ENCODE measurements around the gene ZYX. TPM values are rescaled to one million over a fixed set of nuclear protein-coding genes. Genes with fewer than 3 reads are reported as not detected.

ZYX gene
- total and polyA plus RNA-seq, 9 of the 15 experiments (the other 6 are each of a cell fraction or from before 2014, with no cell fraction given) = 1.8 to 130 (median 15.7) TPM

DNA sequence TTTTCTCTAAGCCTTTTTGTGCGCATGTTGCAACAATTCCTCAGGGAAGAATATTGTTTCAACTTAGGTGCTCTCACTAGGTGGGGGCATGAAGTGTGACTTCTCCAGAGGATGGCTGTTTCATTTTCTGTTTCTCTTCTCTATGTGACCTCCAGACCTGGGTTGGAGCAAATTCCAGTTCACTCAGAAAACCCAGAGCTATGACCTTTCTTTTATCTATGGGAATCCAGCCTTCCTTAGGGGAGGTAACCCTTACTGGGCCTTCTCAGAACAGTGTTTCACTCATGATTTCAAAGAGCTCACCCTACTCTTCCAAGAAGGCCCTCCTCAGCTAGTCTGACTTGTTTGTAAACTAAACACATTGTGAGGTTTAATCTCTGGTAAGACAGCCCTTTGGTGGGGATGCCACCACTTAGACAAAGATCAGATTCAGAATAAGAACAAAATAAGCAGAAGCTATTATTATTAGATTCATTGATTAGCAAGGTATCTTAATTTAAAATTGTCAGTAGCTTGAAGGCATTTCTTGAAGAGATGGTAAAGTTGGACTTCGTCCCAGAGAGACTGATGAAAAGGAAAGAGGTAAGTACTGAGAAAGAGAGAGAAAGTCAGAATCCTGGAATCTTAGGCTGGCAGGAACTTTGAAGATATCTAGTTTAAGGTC, 45.5 kb downstream of the ZYX start (continued):
- TF ChIP-seq CEBPB (tag; IDR thresholded peaks at IDR 0.05) (peak; percentile 72), ZNF57 (CRISPR knock-in tag; IDR thresholded peaks at IDR 0.05) (no peak), PRMT5 (CRISPR knock-in tag; IDR thresholded peaks at IDR 0.05) (no peak), PHB2 (IDR thresholded peaks at IDR 0.05; ENCODE audit: low read depth) (no peak), ARNT (IDR thresholded peaks at IDR 0.05) (peak in 1 of 2 experiments; percentile 61; a peak in 1 of 4 replicates), SETDB1 (IDR thresholded peaks at IDR 0.05; ENCODE audit: low read length) (no peak), BHLHE40 (IDR thresholded peaks at IDR 0.05; ENCODE audit: low read length) (peak; percentile 15; the same call in 1 of the 2 replicates), ZNF217 (CRISPR knock-in tag; IDR thresholded peaks at IDR 0.05) (no peak), EHMT2 (IDR thresholded peaks at IDR 0.05) (peak; percentile 67; the same call in 1 of the 2 replicates), ZNF12 (CRISPR knock-in tag; IDR thresholded peaks at IDR 0.05) (no peak), RBM15 (IDR thresholded peaks at IDR 0.05; ENCODE audit: insufficient read depth, low read length) (no peak), ESRRB (CRISPR knock-in tag; IDR thresholded peaks at IDR 0.05; ENCODE audit: borderline replicate concordance) (no peak), HNRNPL (IDR thresholded peaks at IDR 0.05; ENCODE audit: low read depth, low read length) (no peak), ZNF165 (CRISPR knock-in tag; IDR thresholded peaks at IDR 0.05; ENCODE audit: borderline replicate concordance) (no peak), KDM1A (IDR thresholded peaks at IDR 0.05) (peak; percentile 83), JUNB (CRISPR knock-in tag; conservative IDR thresholded peaks at IDR 0.05) (no peak), RBFOX2 (IDR thresholded peaks at IDR 0.05; ENCODE audit: low read depth, low read length) (no peak), TRIM28 (IDR thresholded peaks at IDR 0.05) (no peak)
- TF ChIP-seq, protein P1, sequence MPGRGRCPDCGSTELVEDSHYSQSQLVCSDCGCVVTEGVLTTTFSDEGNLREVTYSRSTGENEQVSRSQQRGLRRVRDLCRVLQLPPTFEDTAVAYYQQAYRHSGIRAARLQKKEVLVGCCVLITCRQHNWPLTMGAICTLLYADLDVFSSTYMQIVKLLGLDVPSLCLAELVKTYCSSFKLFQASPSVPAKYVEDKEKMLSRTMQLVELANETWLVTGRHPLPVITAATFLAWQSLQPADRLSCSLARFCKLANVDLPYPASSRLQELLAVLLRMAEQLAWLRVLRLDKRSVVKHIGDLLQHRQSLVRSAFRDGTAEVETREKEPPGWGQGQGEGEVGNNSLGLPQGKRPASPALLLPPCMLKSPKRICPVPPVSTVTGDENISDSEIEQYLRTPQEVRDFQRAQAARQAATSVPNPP (IDR thresholded peaks at IDR 0.05; ENCODE audit: borderline replicate concordance, insufficient read depth, insufficient read length) = no peak
- TF ChIP-seq, protein P2, sequence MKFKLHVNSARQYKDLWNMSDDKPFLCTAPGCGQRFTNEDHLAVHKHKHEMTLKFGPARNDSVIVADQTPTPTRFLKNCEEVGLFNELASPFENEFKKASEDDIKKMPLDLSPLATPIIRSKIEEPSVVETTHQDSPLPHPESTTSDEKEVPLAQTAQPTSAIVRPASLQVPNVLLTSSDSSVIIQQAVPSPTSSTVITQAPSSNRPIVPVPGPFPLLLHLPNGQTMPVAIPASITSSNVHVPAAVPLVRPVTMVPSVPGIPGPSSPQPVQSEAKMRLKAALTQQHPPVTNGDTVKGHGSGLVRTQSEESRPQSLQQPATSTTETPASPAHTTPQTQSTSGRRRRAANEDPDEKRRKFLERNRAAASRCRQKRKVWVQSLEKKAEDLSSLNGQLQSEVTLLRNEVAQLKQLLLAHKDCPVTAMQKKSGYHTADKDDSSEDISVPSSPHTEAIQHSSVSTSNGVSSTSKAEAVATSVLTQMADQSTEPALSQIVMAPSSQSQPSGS (CRISPR knock-in tag; IDR thresholded peaks at IDR 0.05) = no peak
- TF ChIP-seq, protein P3, sequence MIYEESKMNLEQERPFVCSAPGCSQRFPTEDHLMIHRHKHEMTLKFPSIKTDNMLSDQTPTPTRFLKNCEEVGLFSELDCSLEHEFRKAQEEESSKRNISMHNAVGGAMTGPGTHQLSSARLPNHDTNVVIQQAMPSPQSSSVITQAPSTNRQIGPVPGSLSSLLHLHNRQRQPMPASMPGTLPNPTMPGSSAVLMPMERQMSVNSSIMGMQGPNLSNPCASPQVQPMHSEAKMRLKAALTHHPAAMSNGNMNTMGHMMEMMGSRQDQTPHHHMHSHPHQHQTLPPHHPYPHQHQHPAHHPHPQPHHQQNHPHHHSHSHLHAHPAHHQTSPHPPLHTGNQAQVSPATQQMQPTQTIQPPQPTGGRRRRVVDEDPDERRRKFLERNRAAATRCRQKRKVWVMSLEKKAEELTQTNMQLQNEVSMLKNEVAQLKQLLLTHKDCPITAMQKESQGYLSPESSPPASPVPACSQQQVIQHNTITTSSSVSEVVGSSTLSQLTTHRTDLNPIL (CRISPR knock-in tag; IDR thresholded peaks at IDR 0.05) = no peak
- TF ChIP-seq, protein P4, sequence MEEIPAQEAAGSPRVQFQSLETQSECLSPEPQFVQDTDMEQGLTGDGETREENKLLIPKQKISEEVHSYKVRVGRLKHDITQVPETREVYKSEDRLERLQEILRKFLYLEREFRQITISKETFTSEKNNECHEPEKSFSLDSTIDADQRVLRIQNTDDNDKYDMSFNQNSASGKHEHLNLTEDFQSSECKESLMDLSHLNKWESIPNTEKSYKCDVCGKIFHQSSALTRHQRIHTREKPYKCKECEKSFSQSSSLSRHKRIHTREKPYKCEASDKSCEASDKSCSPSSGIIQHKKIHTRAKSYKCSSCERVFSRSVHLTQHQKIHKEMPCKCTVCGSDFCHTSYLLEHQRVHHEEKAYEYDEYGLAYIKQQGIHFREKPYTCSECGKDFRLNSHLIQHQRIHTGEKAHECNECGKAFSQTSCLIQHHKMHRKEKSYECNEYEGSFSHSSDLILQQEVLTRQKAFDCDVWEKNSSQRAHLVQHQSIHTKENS (CRISPR knock-in tag; IDR thresholded peaks at IDR 0.05) = no peak
- TF ChIP-seq, protein P5, sequence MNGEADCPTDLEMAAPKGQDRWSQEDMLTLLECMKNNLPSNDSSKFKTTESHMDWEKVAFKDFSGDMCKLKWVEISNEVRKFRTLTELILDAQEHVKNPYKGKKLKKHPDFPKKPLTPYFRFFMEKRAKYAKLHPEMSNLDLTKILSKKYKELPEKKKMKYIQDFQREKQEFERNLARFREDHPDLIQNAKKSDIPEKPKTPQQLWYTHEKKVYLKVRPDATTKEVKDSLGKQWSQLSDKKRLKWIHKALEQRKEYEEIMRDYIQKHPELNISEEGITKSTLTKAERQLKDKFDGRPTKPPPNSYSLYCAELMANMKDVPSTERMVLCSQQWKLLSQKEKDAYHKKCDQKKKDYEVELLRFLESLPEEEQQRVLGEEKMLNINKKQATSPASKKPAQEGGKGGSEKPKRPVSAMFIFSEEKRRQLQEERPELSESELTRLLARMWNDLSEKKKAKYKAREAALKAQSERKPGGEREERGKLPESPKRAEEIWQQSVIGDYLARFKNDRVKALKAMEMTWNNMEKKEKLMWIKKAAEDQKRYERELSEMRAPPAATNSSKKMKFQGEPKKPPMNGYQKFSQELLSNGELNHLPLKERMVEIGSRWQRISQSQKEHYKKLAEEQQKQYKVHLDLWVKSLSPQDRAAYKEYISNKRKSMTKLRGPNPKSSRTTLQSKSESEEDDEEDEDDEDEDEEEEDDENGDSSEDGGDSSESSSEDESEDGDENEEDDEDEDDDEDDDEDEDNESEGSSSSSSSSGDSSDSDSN (IDR thresholded peaks at IDR 0.05; ENCODE audit: borderline replicate concordance in 1 of 2, low read depth in 2 of 2, low read length in 2 of 2) = 0 out of 4 replicates have a peak, but pooled peaks of 1 of the 2 experiments have one; percentile 30

Data from K562 (cell line).